Peyer's patch (tissue), 4 donors: Measurements from ENCODE around the gene SMLR1.

Experiments
- CTCF ChIP-seq, 6 experiments: fragments of 450-650 bp in 4 of 6; fragments of 200-600 bp in 2 of 6; sonication (generic) in 1 of 6; IDR thresholded peaks; one replicate each; pipeline ENCODE4 v1.5.1; 2017 to 2019; ENCODE audit warnings: antibody characterized with exemption in 6 of 6, mild to moderate bottlenecking in 3 of 6, moderate library complexity in 1 of 6
- POLR2A ChIP-seq, 2 donors: fragments of 450-650 bp; IDR thresholded peaks; one replicate each; pipeline ENCODE4 v1.5.1; 2017; ENCODE audit warnings: antibody characterized with exemption in 2 of 2, mild to moderate bottlenecking in 2 of 2, moderate library complexity in 2 of 2

- no peak for TF ChIP-seq CTCF (IDR thresholded peaks at IDR 0.05)
- TF ChIP-seq POLR2A (IDR thresholded peaks at IDR 0.05), result no peak
These were observed 33.1 kb upstream of the SMLR1 start for GRCh38 chr6:130794010-130794697.
